SK-MEL-5 (cell line): ENCODE data around the gene NKG7. TPM values are rescaled to one million over a fixed set of nuclear protein-coding genes. Genes with fewer than 3 reads are reported as not detected.

Source experiments
- DNase-seq: peaks from one replicate; pipeline ENCODE4 v3.0.0-alpha.2; 2016; ENCODE audit warnings: low read depth, low spot score
- in situ Hi-C: cut with HindIII; loops from 2 replicates; pipeline ENCODE4 v1.10.0; 2016; ENCODE audit warnings: low sequenced_read_pairs, high pct_unique_total_duplicates, low pct_unique_long_range_greater_than_20kb
- total RNA-seq: library from RNA; depleted of rRNA; stranded (reverse); fragments of >200 nt; shearing (Covaris generic); gene quantifications from 2 replicates; pipeline ENCODE4 v1.2.3, GENCODE V29; 2014; rRNA removed

Gene NKG7
- total RNA-seq, 1 experiment from 2014 or later: not detected

DNA sequence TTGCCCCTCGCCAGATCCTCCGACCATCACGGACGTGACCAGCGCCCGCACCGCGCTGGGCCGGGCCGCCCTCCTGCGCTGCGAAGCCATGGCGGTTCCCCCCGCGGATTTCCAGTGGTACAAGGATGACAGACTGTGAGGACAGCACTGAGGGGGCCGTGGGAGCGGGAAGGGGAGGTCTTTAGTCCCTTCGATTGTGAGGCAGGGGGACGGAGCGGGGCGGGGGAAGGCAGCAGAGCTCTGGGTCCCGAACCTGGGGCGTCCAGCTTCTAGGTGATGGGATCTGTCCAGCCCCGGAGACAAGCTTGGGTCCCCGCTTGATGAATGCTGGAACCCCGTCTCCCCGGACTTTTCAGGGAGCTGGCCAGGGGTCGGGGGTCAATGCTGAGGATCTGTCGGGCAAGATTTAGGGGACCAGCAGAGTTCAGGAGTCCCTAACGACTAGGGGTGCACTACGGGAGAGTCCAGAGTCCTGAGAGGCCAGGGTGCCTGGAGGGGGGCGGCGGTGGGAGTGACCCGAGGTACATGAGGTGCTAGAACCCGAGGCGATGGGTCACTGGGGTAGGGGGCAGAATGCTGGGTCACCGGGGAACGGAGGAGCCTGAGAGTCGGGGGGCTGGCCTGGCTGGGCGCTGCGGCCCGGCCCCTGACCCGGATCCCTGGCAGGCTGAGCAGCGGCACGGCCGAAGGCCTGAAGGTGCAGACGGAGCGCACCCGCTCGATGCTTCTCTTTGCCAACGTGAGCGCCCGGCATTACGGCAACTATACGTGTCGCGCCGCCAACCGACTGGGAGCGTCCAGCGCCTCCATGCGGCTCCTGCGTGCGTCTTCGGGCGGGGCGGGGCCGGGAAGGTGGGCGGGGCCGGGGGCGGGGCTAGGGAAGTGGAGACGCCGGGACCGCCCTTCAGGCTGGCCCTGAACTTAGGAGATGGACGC, 45.1 kb downstream of the NKG7 start:
- peak; percentile 60 for DNase-seq
- in situ Hi-C loops: no loop called here

DNA sequence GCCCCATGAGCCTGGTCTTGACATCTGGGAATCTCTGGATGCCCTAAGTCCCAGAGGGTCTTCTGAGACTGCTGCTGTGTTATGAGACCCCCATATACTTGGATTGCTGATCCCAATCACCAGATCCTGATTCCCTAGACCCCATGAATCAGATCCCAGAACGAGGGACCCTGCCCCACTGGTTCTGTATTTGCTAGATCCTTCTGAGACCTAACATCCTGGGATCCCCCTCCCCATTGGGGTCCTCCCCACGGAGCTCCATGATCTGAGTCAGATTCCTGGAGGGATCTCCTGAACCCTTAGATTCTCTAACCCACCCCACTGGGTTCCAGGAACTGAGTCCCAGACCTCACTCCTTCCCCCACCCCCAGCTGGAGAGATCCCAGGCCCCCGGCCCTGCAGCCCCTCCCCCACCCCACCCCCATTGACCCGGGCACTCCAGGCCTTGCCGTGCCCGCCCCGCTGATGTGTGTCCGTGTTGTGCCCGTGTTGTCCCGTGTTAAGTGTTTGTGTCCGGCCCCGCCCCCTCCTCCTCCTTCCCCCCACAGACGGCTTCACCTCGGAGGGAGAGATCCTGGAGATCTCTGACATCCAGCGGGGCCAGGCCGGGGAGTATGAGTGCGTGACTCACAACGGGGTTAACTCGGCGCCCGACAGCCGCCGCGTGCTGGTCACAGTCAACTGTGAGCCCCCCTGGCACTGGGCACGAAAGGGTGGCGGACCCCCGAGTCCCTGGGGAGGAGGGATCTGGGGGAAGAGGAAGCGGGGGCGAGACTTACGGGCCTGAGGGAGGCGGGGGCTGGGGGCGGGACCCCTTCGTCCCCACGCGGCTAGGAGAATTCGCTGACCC, 46.0 kb downstream of the NKG7 start:
- in situ Hi-C loops: no loop called here
- DNase-seq: no peak

DNA sequence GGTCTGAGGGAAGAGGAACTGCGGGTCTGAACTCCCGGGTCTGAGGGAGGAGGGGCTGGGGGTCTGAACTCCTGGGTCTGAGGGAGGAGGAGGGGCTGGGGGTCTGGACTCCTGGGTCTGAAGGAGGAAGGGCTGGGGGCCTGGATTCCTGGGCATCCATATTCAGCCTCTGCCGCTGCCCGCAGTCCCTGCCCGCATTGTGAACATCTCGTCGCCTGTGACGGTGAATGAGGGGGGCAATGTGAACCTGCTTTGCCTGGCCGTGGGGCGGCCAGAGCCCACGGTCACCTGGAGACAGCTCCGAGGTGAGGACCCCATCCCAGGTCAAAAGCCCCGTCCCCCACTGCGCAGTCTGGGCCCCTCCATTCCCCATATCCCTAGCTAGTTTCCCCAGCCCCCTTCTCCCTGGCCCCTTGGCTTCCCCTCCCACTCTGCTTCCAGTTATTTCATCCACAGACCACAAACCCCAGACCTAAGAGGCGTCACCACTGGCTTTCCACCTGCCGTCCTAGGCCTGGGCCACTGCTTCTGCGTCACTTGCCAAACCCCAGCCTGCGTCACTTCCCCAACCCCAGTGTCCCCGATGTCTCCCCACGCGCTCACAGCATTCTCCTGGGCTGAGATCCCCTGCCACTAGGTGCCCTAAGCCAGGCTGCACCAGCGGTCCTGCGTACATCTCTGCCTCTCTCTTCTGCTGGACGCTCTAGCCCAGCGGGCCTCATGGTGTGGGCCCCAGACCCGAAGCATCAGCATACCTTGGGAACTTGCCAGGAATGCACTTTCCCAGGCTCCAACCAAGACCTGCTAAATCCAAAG, 47.1 kb downstream of the NKG7 start:
- no peak for DNase-seq
- in situ Hi-C loops: no loop called here

DNA sequence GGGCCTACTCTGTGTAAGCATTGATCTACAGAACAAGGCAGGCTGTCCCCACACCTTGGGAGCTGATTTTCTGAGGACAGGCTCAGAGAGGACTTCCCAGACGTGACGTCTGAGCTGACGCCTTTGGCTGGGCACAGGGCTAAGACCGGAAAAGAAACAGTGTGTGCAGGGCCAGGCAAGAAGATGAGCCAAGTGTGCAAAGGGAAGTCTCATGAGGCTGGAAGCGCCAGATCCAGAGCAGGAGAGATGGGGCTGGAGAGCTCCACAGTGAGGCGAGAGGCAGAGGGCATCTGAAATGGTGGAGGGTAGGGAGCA, 48.3 kb downstream of the NKG7 start:
- in situ Hi-C loops: no loop called here
- DNase-seq: no peak

DNA sequence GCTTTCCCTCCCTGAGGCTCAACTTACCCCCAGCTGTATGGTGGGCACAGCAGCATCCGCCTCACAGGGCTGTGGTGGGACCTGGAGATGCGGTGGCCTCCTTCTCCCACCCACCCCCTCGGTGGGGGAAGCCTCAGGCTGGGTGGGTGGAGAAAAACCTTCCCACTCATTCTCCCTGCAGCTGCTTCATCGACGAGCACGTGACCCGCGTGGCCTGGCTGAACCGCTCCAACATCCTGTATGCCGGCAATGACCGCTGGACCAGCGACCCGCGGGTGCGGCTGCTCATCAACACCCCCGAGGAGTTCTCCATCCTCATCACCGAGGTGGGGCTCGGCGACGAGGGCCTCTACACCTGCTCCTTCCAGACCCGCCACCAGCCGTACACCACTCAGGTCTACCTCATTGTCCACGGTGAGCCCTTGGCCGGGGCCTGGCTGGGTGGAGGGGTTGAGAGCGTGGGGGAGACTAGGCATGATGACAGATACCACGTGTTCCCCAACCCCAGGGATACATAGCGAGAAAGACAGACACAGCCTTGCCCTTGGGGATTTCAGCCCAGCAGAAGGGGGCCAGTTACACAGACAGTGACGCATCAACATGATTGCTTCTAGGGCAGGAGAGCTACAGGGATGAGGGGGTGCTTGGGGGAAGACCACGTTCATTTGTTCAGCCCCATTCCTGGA, 48.8 kb downstream of the NKG7 start:
- DNase-seq: no peak
- in situ Hi-C loops: no loop called here

DNA sequence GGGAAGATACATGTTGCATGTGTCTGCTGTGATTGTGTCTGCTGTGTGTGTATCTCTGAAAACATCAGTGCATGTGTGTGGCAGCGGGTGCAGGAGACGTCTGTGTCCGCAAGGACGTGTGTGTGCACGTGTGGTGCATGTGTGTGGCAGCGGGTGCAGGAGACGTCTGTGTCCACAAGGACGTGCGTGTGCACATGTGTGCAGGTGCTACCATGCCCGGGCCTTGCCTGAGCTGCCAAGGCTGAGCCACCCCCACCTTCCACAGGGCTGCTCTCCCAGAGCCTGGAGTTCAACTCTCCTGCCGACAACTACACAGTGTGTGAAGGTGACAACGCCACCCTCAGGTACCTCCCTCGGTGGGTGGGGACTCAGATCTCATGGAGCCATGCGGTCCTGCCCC, 50.7 kb downstream of the NKG7 start:
- in situ Hi-C loops: no loop called here
- no peak for DNase-seq

Other genes starting within 250 kb of the NKG7 start
- not detected in 2 replicates for gene SIGLEC9, start 247.7 kb downstream of the NKG7 start, total RNA-seq
- not detected in 2 replicates for gene SIGLEC7, start 230.4 kb downstream of the NKG7 start, total RNA-seq
- 0.19 and 0.63 TPM in 2 replicates for gene CD33, start 147.6 kb downstream of the NKG7 start, total RNA-seq
- not detected in 2 replicates for gene SIGLECL1, start 121.6 kb downstream of the NKG7 start, total RNA-seq
- gene IGLON5, start 61.0 kb downstream of the NKG7 start, total RNA-seq: 0.11 TPM in 1 of 2 replicates, not detected in the other
- gene VSIG10L, start 30.5 kb downstream of the NKG7 start, total RNA-seq: 0.75 and 0.77 TPM in 2 replicates
- gene ETFB, start 6.3 kb downstream of the NKG7 start, total RNA-seq: 127 and 138 TPM in 2 replicates
- gene CLDND2, start 3.7 kb downstream of the NKG7 start, total RNA-seq: not detected in 2 replicates
- not detected in 2 replicates for gene LIM2, start 15.3 kb upstream of the NKG7 start, total RNA-seq
- not detected in 2 replicates for gene C19orf84, start 17.9 kb upstream of the NKG7 start, total RNA-seq
- gene SIGLEC10, start 45.0 kb upstream of the NKG7 start, total RNA-seq: not detected in 2 replicates
- gene SIGLEC8, start 85.8 kb upstream of the NKG7 start, total RNA-seq: not detected in 2 replicates
- not detected in 2 replicates for gene CEACAM18, start 105.9 kb upstream of the NKG7 start, total RNA-seq
- not detected in 2 replicates for gene SIGLEC12, start 129.1 kb upstream of the NKG7 start, total RNA-seq
- gene SIGLEC6, start 159.0 kb upstream of the NKG7 start, total RNA-seq: not detected in 2 replicates
- gene ZNF175, start 198.6 kb upstream of the NKG7 start, total RNA-seq: 3.0 and 4.7 TPM in 2 replicates